Liver (tissue), 9 donors: ENCODE data around the gene WHRN. TPM values are rescaled to one million over a fixed set of nuclear protein-coding genes. Genes with fewer than 3 reads are reported as not detected.
A peak's percentile ranks its signal among the peaks of the same experiment; 100 is the strongest.

Source experiments
- DNase-seq: peaks from one replicate; pipeline ENCODE4 v3.0.0-alpha.2; 2017; ENCODE audit warnings: low spot score
- H3K27ac ChIP-seq, 2 donors: one replicate each; pipeline ENCODE4 v1.7.0; 2013; ENCODE audit warnings: inconsistent platforms in 2 of 2, low read length in 2 of 2, control low read depth in 1 of 2, low read depth in 1 of 2, mild to moderate bottlenecking in 1 of 2
- H3K27me3 ChIP-seq, 4 donors: one replicate each; pipeline versions ENCODE4 v1.6.1 to v1.7.0; 2013; ENCODE audit warnings: low read length in 3 of 4, inconsistent platforms in 1 of 4, mild to moderate bottlenecking in 1 of 4, moderate library complexity in 1 of 4; ENCODE audit not compliant: control insufficient read depth in 4 of 4, insufficient read depth in 4 of 4
- H3K36me3 ChIP-seq, 4 donors: one replicate each; pipeline versions ENCODE4 v1.6.1 to v1.7.0; 2013; ENCODE audit warnings: low read length in 3 of 4, mild to moderate bottlenecking in 3 of 4, low read depth in 1 of 4, moderate library complexity in 1 of 4; ENCODE audit not compliant: control insufficient read depth in 4 of 4, insufficient read depth in 3 of 4
- H3K4me1 ChIP-seq, 4 donors: one replicate each; pipeline versions ENCODE4 v1.6.1 to v1.7.0; 2013; ENCODE audit warnings: low read length in 3 of 4, mild to moderate bottlenecking in 3 of 4, moderate library complexity in 1 of 4; ENCODE audit not compliant: control insufficient read depth in 4 of 4, insufficient read depth in 4 of 4
- H3K4me3 ChIP-seq, 3 donors: one replicate each; pipeline versions ENCODE4 v1.6.1 to v1.7.0; 2013; ENCODE audit warnings: low read length in 3 of 3, control low read depth in 1 of 3, low read depth in 1 of 3, mild to moderate bottlenecking in 1 of 3
- H3K9ac ChIP-seq, 2 donors: one replicate each; pipeline ENCODE4 v1.7.0; 2013; ENCODE audit warnings: low read length in 2 of 2, mild to moderate bottlenecking in 2 of 2, moderate library complexity in 2 of 2, control low read depth in 1 of 2, low read depth in 1 of 2
- H3K9me3 ChIP-seq, 4 donors: one replicate each; pipeline versions ENCODE4 v1.6.1 to v1.7.0; 2013; ENCODE audit warnings: low read length in 3 of 4; ENCODE audit not compliant: control insufficient read depth in 4 of 4
- CTCF ChIP-seq: fragments of 150-350 bp; IDR thresholded peaks from 2 replicates; pipeline ENCODE4 v1.5.1; 2017; ENCODE audit warnings: improper control_type of control experiment, low read depth, low read length; ENCODE audit not compliant: missing input control
- EGR1 ChIP-seq, 2 donors: IDR thresholded peaks; 2 replicates each; pipeline ENCODE4 v1.6.1; 2016 to 2018; ENCODE audit warnings: antibody characterized with exemption in 2 of 2, low read depth in 2 of 2
- FOXA1 ChIP-seq: IDR thresholded peaks from 2 replicates; pipeline ENCODE4 v1.6.1; 2016; ENCODE audit warnings: antibody characterized with exemption
- GABPA ChIP-seq, 2 donors: IDR thresholded peaks in 1 of 2; conservative IDR thresholded peaks in 1 of 2; 2 replicates each; pipeline ENCODE4 v1.6.1; 2016; ENCODE audit warnings: antibody characterized with exemption in 2 of 2, mild to moderate bottlenecking in 1 of 2, moderate library complexity in 1 of 2
- HNF4A ChIP-seq, 2 donors: conservative IDR thresholded peaks; 2 replicates each; pipeline ENCODE4 v1.6.1; 2016; ENCODE audit warnings: antibody characterized with exemption in 2 of 2, mild to moderate bottlenecking in 2 of 2
- HNF4G ChIP-seq: IDR thresholded peaks from 2 replicates; pipeline ENCODE4 v1.6.1; 2016; ENCODE audit warnings: antibody characterized with exemption
- JUND ChIP-seq, 2 donors: IDR thresholded peaks; 2 replicates each; pipeline ENCODE4 v1.6.1; 2016; ENCODE audit warnings: antibody characterized with exemption in 2 of 2
- MAX ChIP-seq: IDR thresholded peaks from 2 replicates; pipeline ENCODE4 v1.6.1; 2016; ENCODE audit warnings: antibody characterized with exemption
- NR2F2 ChIP-seq: IDR thresholded peaks from 2 replicates; pipeline ENCODE4 v1.6.1; 2016; ENCODE audit warnings: antibody characterized with exemption
- RAD21 ChIP-seq, 2 donors: IDR thresholded peaks; 2 replicates each; pipeline ENCODE4 v1.6.1; 2016; ENCODE audit warnings: antibody characterized with exemption in 2 of 2, mild to moderate bottlenecking in 2 of 2
- RXRA ChIP-seq, 2 donors: IDR thresholded peaks; 2 replicates each; pipeline ENCODE4 v1.6.1; 2017 to 2018; ENCODE audit warnings: antibody characterized with exemption in 2 of 2, mild to moderate bottlenecking in 1 of 2
- SP1 ChIP-seq: IDR thresholded peaks from 2 replicates; pipeline ENCODE4 v1.6.1; 2018; ENCODE audit warnings: antibody characterized with exemption, mild to moderate bottlenecking
- YY1 ChIP-seq: IDR thresholded peaks from 2 replicates; pipeline ENCODE4 v1.6.1; 2016; ENCODE audit warnings: antibody characterized with exemption, mild to moderate bottlenecking
- WGBS: extraction: QIAGEN DNeasy Blood & Tissue Kit; methylation state at CpG from one replicate; pipeline ENCODE4 v1.1.7; 2013; 5-methylcytosine and 5-hydroxymethylcytosine counted together
- polyA plus RNA-seq, 2 donors: library from polyadenylated mRNA; stranded (reverse) in 1 of 2; unstranded in 1 of 2; fragments of 200-250 nt in 1 of 2; fragments of >200 nt in 1 of 2; fragmentation: Nextera tagmentation in 1 of 2; extraction: Ambion mirVana in 1 of 2; gene quantifications; one replicate each; pipeline versions ENCODE4 v1.2.1 to v1.2.3, GENCODE V29; 2013 to 2015
- total RNA-seq, 2 donors: library from RNA; depleted of rRNA; stranded (reverse); fragments of >200 nt; gene quantifications; one replicate each; pipeline ENCODE4 v1.2.3, GENCODE V29; 2014
- TF ChIP-seq, protein P1 (sequence below): IDR thresholded peaks from 2 replicates; pipeline ENCODE4 v1.6.1; 2016; ENCODE audit warnings: antibody characterized with exemption
- donor health status: healthy.
- donor health status: healthy.
- donor health status: healthy.
- donor health status: healthy.
- donor health status: healthy.

Gene WHRN
- total and polyA plus RNA-seq, 4 donors = 0.42 to 1.9 (median 0.88) TPM

- no peak overlapping the region for H3K4me3 ChIP-seq
- H3K27me3 ChIP-seq = no peaks in the 10 kb centered on the region
- TF ChIP-seq RXRA (IDR thresholded peaks at IDR 0.05) (no peak), CTCF (no peak), EGR1 (IDR thresholded peaks at IDR 0.05; ENCODE audit: low read depth in 2 of 2) (no peak), HNF4A (conservative IDR thresholded peaks at IDR 0.05) (no peak), YY1 (no peak), MAX (no peak), GABPA (IDR thresholded peaks at IDR 0.05 in 1 of 2, conservative IDR thresholded peaks at IDR 0.05 in 1 of 2) (no peak), JUND (IDR thresholded peaks at IDR 0.05) (no peak), HNF4G (no peak), NR2F2 (no peak), FOXA1 (no peak)
- TF ChIP-seq, protein P1, sequence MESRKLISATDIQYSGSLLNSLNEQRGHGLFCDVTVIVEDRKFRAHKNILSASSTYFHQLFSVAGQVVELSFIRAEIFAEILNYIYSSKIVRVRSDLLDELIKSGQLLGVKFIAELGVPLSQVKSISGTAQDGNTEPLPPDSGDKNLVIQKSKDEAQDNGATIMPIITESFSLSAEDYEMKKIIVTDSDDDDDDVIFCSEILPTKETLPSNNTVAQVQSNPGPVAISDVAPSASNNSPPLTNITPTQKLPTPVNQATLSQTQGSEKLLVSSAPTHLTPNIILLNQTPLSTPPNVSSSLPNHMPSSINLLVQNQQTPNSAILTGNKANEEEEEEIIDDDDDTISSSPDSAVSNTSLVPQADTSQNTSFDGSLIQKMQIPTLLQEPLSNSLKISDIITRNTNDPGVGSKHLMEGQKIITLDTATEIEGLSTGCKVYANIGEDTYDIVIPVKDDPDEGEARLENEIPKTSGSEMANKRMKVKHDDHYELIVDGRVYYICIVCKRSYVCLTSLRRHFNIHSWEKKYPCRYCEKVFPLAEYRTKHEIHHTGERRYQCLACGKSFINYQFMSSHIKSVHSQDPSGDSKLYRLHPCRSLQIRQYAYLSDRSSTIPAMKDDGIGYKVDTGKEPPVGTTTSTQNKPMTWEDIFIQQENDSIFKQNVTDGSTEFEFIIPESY = no peak
- DNase-seq = no peak
- WGBS = 93% methylated on average over 13 of the region's 13 CpGs
- H3K9me3 ChIP-seq = no peaks in the 10 kb centered on the region
- H3K36me3 ChIP-seq = no peaks in the 10 kb centered on the region
- no peak overlapping the region for H3K9ac ChIP-seq
- H3K4me1 ChIP-seq = peaks cover 0 to 4% (median 0%) of the 10 kb centered on the region in 4 donors
- no peak overlapping the region for H3K27ac ChIP-seq
Measured at GRCh38 chr9:114406441-114406840, 98.8 kb downstream of the WHRN start.

- 22% methylated on average over 15 of the region's 15 CpGs for WGBS
- H3K4me1 ChIP-seq = peaks cover 0 to 4% (median 0%) of the 10 kb centered on the region in 4 donors
Measured at GRCh38 chr9:114405294-114406034, 99.8 kb downstream of the WHRN start.

More at GRCh38 chr9:114405294-114406034, 99.8 kb downstream of the WHRN start:
- peak; percentile 72 for DNase-seq
- H3K9me3 ChIP-seq = no peaks in the 10 kb centered on the region
- H3K4me3 ChIP-seq = no peak overlapping the region
- H3K27me3 ChIP-seq = no peaks in the 10 kb centered on the region
- TF ChIP-seq RAD21 (IDR thresholded peaks at IDR 0.05) (peak; percentile 93 to 96), SP1 (no peak), CTCF (peak; percentile 87)
- H3K27ac ChIP-seq = no peak overlapping the region
- H3K9ac ChIP-seq = no peak overlapping the region
- H3K36me3 ChIP-seq = no peaks in the 10 kb centered on the region
